ENCODE results near the gene ROM1.
A peak's percentile ranks its signal among the peaks of the same experiment; 100 is the strongest.
"Not testable (repeated sequence)": the region's sequence is repeated elsewhere in the genome, so short reads cannot be mapped to it uniquely, and the experiment has no call there.

The ROM1 gene

GRCh38 chr11:62649486-62649885 lies 36.4 kb downstream of the ROM1 start:
- no peak for DNase-seq (ENCODE audit: low read depth, low spot score)

DNA sequence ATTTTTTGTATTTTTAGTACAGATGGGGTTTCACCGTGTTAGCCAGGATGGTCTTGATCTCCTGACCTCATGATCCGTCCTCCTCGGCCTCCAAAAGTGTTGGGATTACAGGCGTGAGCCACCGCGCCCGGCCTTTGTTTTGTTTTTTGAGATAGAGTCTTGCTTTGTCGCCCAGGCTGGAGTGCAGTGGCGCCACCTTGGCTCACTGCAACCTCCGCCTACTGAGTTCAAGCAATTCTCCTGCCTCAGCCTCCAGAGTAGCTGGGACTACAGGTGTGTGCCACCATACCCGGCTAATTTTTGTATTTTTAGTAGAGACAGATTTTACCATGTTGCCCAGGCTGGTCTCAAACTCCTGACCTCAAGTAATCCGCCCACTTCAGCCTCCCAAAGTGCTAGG lies 37.2 kb downstream of the ROM1 start:
- not testable (repeated sequence) for DNase-seq (ENCODE audit: low read depth, low spot score)

- no peak for DNase-seq (ENCODE audit: low read depth, low spot score)
Observed at GRCh38 chr11:62652161-62653006, 39.3 kb downstream of the ROM1 start.

GRCh38 chr11:62654297-62654696 lies 41.2 kb downstream of the ROM1 start:
- DNase-seq (ENCODE audit: low read depth, low spot score), result no peak

DNA sequence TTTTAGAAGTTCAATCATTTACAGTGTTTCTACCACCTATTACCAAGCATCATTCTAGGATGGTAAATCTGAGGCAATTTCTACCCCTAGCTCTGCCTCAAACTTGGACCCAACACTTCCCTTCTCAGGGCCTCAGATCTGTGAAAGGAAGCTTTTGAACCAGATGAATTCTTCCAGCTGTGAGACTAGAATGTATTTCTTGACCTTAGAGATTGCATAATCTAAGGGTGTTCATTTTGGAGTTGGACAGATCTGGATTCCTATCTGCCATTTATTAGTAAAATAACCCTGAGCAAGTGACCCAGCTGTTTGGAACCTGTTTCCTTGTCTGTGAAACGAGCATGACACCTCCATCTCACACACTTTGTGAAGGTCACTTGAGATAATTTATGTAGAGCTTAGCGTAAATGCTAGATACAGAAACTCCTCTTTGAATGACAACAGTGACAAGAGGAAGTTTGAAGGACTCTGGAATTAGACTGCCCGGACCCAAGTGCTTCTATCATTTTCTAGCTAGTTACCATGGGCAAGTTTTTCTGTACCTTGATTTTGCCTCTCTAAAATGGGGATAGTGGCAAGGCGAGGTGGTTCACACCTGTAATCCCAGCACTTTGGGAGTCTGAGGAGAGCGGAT lies 43.9 kb downstream of the ROM1 start:
- DNase-seq (ENCODE audit: low read depth, low spot score), result no peak

GRCh38 chr11:62664405-62665074 lies 51.5 kb downstream of the ROM1 start:
- peak; percentile 74 for DNase-seq (ENCODE audit: low read depth, low spot score)

All from astrocyte of the hippocampus (primary cell).